ENCODE data around the gene SLC2A9.

GRCh38 chr4:9921326-9921725 lies 100.0 kb downstream of the SLC2A9 start:
- TF ChIP-seq CTCF (IDR thresholded peaks at IDR 0.05), result no peak
- no peak for TF ChIP-seq POLR2A (IDR thresholded peaks at IDR 0.05)
